NCI-H1092 treated with DMSO at 0.1 percent for 48 hours (cell line): ENCODE measurements around the gene ACSL3.
"Not testable (repeated sequence)": the region's sequence is repeated elsewhere in the genome, so short reads cannot be mapped to it uniquely, and the experiment has no call there.

ENCODE experiments used
- DNase-seq: peaks from one replicate; lab custom pipeline; 2025; lab: John Stamatoyannopoulos, UW

ACSL3 gene

GRCh38 chr2:222860740-222861410 lies at the start of gene ACSL3:
Gene ACSL3, plus strand, starts transcription at chr2:222861036. Its CDS starts 47,737 bp downstream, at chr2:222908773.
- DNase-seq: peak; percentile 89

- DNase-seq: no peak
Observed at GRCh38 chr2:222811828-222812227, 49.0 kb upstream of the ACSL3 start.

- DNase-seq: no peak
Observed at GRCh38 chr2:222813177-222813843, 47.5 kb upstream of the ACSL3 start.

GRCh38 chr2:222819722-222820333 lies 41.0 kb upstream of the ACSL3 start:
- DNase-seq: no peak

- DNase-seq: no peak
Observed at GRCh38 chr2:222823183-222823930, 37.5 kb upstream of the ACSL3 start.

- DNase-seq: no peak
Observed at GRCh38 chr2:222825031-222825430, 35.8 kb upstream of the ACSL3 start.

- DNase-seq: no peak
Observed at GRCh38 chr2:222827417-222827816, 33.4 kb upstream of the ACSL3 start.

GRCh38 chr2:222828572-222828971 lies 32.3 kb upstream of the ACSL3 start:
- DNase-seq: no peak

- no peak for DNase-seq
Observed at GRCh38 chr2:222830164-222830563, 30.7 kb upstream of the ACSL3 start.

GRCh38 chr2:222833410-222833809 lies 27.4 kb upstream of the ACSL3 start:
- no peak for DNase-seq

- DNase-seq: peak; percentile 16
Observed at GRCh38 chr2:222835143-222835822, 25.6 kb upstream of the ACSL3 start.

GRCh38 chr2:222835823-222836151 lies 25.0 kb upstream of the ACSL3 start:
- DNase-seq: no peak

GRCh38 chr2:222837643-222838056 lies 23.2 kb upstream of the ACSL3 start:
- no peak for DNase-seq

- DNase-seq: no peak
Observed at GRCh38 chr2:222840060-222840802, 20.6 kb upstream of the ACSL3 start.

- DNase-seq: peak; percentile 17
Observed at GRCh38 chr2:222842491-222843174, 18.2 kb upstream of the ACSL3 start.

- no peak for DNase-seq
Observed at GRCh38 chr2:222844323-222844722, 16.5 kb upstream of the ACSL3 start.

GRCh38 chr2:222845314-222845713 lies 15.5 kb upstream of the ACSL3 start:
- not testable (repeated sequence) for DNase-seq

GRCh38 chr2:222846003-222846402 lies 14.8 kb upstream of the ACSL3 start:
- no peak for DNase-seq

GRCh38 chr2:222848031-222848430 lies 12.8 kb upstream of the ACSL3 start:
- DNase-seq: not testable (repeated sequence)

- no peak for DNase-seq
Observed at GRCh38 chr2:222848862-222849261, 12.0 kb upstream of the ACSL3 start.
